Measurements from ENCODE around the gene TP73.

TP73 gene

DNA sequence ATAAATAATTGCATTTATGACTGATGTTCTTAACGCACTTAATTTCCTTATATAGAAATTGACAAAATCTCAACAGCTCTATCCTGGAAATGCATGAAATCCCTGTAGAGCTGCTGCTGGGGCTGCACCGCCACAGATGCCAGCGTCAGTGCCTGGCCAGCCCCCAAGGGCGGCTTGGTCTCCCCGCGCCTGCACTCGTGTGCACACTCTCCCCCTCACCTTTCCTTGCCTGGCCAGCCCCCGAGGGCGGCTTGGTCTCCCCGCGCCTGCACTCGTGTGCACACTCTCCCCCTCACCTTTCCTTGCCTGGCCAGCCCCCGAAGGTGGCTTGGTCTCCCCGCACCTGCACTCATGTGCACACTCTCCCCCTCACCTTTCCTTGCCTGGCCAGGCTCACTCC, 16.2 kb upstream of the TP73 start:
- DNase-seq = no peak

DNA sequence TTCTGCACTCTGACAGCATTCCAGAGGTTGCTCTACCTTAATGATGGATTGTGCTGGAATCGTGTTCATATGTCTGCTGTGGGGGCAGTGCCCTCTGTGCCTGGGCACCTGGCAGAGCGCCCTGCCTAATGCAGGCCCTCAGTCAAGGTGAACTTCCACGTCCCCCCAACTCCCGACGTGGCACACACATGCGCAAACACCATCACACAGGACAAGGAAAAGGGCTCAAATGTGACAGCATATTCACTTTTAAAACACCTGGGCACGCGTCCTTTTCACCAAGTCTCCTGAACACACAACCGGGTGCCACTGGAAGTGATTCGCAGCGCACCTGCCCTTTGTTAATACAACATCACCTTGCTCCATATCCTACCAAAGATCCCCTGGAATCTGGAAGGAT, 15.8 kb upstream of the TP73 start:
- no peak for DNase-seq

DNA sequence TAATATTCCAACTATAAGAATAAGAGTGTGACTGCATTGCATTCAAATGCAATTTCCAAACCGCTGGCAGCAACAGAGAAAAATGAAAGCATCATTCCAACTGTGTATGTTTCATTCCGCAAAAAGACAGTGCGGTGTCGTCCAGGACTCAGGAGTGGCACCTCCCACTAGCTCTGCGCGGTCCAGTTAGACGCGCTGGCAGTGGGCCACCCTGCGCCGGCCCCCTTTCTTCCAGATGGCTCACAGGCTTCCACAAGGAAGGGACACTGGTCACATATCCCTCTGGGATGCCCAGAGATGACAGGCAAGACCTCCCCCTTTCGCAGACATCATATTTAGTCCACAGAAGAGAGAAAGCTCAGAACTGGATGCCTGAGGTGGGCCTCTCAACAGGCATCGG, 14.3 kb upstream of the TP73 start:
- DNase-seq = no peak

DNA sequence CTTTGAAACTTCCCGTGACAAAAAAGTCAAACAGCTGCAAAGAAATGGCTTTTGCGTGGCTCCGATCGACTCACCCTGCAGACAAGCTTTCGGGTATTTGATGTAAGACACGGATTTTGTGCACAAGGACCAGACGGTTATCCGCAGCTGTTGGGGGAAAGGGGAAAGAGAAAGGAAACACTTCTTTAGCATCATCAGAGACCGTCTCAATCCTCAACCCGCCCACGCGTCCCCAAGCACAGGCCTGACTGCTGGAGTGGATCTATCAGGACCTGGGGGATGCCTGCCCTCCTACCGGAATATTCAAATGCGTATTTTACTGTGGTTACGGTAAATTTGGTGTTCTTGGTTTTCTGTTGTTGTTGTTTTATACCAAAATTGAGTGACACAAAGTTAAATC, 13.6 kb upstream of the TP73 start:
- no peak for DNase-seq

DNA sequence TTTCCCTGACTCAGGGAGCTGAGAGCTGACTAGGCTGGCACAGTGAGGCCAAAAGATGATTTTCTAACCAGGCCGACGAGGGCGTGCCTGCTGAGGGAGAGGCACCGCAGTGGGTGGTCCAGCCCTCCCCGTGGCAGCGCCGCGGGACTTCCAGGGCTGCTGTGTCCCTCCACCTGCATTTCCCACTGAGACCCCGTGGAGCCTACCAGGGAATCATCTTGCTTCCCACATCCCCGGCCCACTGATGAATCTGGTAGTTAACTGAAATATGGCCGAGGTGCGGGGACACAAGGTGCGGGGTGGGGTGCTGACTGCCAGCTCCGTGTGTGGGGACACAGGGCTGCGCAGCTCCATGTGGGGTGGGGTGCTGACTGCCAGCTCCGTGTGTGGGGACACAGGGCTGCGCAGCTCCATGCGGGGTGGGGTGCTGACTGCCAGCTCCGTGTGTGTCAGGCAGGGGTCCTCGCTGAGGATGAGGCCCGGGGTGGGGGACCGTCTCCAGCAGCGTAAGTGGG, 12.9 kb upstream of the TP73 start:
- DNase-seq = no peak

DNA sequence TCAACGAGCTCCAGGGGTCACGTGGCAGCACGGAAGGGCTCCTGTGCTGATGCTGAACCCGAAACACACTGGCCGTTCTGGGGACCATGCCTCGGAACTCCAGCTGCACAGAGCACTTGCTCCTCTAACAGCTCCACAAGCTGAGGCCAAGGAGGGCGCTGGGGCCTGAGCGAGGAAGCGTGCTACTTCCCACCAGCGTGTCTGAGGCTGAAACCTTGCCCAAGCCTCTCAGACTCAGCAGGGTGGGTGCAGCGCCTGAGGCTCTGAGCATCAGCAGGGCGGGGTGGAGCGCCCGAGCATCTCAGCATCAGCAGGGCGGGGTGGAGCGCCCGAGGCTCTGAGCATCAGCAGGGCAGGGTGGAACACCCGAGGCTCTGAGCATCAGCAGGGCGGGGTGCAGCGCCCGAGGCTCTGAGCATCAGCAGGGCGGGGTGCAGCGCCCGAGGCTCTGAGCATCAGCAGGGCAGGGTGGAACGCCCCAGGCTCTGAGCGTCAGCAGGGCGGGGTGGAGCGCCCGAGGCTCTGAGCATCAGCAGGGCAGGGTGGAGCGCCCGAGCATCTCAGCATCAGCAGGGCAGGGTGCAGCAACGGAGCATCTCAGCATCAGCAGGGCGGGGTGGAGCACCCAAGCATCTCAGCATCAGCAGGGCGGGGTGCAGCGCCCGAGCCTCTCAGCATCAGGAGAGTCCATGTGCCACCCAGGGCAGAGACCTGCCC, 12.0 kb upstream of the TP73 start:
- no peak for DNase-seq

DNA sequence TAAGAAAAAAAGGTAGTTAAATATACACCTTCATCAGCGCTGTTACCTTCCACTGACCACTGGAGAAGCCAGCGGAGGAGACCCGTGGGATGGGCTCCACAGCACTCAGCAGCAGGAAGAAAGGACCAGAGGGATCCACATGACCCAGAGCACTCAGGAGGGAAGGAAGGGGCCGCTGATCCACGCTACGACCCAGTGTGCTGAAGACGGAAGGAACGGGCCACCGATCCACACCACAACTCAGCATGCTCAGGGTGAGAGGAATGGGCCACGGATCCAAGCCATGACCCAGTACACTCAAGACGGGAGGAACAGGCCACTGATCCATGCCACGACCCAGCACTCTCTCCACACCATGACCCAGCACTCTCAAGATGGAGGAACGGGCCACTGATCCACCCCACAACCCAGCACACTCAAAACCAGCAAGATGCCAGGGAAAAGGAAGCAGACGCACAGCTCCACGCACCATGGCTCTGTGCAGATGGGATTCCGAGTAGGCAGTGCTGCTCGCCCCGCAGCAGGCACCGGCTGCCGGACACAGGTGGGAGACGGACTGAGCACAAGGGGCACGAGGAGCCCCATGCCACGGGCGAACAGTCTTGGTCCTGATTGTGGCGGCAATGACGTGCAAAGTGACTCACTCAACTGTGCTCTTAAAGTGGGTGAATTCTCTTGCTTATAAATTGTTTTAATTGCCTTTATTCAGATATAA, 11.1 kb upstream of the TP73 start:
- no peak for DNase-seq

DNA sequence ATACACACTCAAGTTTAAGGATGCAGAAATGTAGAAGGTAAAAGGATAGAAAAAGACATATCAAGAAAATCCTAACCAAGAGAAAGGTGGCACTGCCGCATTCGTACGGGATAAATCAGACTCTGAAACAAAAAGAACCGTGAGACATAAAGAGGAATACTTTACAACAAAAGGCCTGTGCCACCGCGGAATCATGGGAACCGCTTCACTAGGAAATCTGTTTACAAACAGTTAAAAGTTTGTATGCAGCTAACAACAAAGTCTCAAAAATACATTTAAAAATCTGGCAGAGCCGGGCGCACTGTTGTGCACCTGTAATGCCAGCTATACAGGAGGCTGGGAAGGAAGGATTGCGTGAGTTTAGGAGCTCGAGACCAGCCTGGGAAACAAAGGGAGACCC, 10.5 kb upstream of the TP73 start:
- no peak for DNase-seq

DNA sequence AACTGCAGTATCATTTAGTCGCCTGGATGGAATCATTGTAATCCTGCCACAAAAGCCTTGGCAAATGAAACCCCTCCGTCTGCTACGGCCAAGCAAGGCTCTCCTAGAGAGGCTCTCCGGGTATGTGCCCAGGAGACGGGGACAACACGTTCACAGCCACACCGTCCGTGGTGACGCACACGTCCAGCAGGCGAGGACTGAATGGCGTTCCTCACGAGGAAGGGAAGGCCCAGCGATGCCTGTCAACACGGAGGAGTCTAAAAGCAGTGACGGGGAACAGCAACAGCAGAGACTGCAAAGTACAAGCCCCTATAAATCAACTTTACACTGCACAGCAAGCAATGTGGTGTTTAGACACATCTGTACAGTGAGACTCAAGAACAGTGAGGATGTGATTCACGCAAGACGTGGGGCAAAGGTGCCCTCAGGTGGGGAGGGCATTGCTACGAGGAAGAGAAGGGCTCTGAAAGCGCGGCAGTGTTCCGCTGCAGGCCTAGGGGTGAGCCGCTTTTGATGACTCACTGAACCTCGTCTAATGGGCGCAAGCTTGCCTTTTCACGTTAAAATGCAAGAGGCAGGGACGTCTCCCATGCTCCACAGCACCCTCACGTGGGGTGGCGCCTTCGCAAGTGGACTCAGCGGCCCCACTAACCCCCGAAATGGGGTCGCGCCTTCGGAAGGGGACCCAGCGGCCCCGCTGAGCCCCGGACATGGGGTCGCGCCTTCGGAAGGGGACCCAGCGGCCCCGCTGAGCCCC, 9.2 kb upstream of the TP73 start:
- no peak for DNase-seq

DNA sequence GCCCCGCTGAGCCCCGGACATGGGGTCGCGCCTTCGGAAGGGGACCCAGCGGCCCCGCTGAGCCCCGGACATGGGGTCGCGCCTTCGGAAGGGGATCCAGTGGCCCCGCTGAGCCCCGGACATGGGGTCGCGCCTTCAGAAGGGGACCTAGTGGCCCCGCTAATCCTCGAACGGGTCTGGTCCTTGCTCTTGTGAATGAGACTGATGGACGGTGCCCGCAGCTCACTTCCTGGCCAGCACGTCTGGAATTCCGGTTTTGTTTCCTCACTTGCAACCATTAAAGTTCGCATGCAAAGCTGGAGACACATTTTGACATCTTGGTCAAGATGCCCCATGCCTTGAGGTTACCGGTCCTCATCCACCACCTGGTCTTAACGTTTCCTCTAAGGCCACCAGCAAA, 8.0 kb upstream of the TP73 start:
- no peak for DNase-seq

DNA sequence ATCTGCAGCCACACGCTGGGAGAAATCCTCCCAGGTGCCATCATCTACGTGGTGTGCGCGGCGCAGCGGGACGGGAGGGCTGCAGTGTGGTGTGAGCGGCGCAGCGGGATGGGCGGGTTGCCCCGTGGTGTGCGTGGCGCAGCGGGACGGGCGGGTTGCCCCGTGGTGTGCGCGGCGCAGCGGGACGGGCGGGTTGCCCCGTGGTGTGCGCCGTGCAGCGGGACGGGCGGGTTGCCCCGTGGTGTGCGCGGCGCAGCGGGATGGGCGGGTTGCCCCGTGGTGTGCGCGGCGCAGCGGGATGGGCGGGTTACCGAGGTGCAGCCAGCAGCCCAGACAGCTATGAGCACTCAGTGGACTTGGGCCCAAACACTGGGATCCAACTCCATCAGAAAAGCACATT, 7.1 kb upstream of the TP73 start:
- DNase-seq = no peak

DNA sequence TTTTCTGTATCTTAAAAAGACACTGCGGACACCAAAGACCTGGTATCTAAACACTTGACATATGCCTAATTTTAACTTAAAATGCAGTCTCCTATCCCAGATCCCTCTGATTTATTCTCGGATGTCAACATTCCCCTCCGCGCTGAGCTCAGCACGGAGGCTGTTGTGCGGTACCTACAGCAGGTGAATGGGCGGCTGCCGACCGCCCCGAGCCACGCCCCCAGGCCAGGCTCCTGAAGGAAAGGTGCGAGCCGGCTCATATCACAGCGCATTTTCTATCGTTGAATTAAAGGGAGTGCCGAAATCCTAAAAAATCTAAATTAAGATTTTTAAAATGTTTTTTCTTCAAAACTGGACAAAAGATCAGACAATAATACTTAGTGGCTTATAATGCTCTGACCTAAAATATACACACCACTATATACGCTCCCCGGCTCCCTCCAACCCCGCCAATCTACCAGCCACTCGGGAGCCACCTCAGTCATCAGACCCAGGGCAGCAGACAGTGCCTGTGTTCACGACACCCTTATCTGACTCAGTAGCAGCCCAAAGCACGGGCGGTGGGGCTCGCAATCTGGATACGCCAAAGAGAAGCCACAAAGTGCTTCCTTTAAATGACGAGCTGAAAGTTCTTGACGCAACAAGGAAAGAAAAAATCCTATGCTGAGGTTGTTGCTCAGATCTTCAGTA, 6.5 kb upstream of the TP73 start:
- DNase-seq = no peak

DNA sequence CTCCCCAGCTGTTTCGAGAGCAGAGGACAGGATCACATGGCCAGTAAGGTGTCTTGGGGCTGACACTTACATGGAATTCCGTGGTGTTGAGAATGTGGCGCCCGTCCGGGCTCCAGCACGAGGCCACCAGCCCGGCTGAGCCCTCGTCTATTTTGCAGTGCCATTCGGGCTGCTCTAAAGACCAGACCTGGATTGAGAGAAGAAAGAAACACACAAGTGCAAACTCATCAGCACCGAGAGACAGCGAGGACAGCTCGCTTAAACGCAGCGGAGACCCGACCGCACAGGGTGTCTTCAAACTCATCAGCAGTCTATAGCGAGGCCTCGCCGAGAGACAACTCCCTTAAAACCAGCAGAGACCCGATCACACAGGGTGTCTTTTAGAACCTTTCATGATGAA, 5.7 kb upstream of the TP73 start:
- DNase-seq = no peak

DNA sequence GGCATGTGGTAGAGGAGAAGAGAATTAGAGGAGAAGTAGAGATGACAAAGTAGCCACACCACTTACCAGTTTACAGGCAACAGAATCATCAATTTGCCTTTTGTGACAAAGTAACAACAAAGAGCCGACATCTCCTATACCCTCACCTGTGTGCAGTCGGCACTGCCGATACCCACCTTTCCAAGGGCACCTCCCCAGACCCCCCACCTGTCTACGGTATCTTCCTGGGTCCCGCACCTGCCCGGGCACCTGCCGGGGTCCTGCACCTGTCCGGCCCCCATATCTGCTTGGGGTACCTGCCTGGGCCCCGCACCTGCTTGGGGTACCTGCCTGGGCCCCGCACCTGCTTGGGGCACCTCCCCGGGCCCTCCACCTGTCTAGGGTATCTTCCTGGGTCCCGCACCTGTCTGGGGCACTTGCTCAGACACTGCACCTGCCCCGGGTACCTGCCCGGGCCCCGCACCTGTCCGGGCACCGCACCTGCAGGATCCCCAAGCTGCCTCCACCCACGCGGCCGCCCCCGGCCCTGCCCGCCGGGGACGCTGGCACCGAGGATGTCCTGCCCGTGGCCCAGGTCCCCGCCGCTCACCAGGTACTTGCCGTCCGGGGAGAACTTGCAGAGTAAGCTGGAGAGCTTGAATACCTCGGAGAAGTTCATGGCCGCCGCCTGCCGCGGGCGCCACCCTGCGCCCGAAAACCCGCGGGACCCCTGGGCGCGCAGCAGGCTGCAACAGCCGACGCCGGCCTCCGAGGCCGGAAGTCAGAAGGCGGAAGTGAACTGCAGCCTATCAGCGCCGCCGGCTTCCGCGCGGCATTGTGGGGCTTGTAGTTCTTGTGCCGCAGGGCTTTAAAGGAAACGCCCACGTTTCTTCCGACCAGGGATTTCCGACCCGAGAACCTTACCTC, 2.7 kb upstream of the TP73 start, which contains the start of gene WRAP73:
Gene WRAP73 (minus strand): TSS at position 762 of the 906 bp plus-strand sequence. CDS start 104 bp downstream, at position 658.
- peak; percentile 34 to 53 for DNase-seq

DNA sequence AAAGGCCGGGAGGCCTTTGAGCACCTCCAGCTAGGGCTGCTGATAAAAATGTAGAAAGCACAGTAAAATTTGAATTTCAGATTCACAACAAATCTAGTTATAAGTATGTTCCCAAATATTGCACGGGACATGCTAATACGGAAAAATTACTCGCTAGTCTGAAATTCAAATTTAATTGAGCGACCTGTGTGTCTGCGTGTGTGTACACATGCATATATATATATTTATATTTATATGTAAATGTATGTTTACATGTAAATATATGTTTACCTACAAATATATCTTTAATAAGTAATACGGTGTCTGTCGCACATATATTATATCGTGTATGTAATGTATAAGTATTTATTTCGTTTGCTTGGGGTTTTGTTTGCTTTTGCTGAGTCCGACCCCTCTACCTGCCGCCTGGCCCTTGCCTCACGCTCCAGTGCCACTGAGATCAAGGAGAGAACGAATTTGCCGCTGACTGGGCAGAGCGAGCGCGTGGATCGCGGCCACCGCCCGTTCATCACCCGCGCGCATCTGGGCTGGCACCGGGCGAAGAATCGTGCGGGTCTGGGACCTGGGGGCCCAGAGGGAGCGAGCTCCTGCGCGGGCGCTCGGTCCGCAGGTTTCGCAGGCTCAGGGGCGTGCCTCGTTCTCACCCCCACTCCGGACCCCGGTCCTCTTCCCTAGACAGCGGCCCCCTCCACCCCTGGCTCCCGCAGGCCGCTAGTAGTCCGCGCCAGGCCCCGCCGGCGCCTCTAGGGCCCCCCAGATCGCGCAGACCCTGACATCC, 1.9 kb upstream of the TP73 start:
- no peak for DNase-seq

DNA sequence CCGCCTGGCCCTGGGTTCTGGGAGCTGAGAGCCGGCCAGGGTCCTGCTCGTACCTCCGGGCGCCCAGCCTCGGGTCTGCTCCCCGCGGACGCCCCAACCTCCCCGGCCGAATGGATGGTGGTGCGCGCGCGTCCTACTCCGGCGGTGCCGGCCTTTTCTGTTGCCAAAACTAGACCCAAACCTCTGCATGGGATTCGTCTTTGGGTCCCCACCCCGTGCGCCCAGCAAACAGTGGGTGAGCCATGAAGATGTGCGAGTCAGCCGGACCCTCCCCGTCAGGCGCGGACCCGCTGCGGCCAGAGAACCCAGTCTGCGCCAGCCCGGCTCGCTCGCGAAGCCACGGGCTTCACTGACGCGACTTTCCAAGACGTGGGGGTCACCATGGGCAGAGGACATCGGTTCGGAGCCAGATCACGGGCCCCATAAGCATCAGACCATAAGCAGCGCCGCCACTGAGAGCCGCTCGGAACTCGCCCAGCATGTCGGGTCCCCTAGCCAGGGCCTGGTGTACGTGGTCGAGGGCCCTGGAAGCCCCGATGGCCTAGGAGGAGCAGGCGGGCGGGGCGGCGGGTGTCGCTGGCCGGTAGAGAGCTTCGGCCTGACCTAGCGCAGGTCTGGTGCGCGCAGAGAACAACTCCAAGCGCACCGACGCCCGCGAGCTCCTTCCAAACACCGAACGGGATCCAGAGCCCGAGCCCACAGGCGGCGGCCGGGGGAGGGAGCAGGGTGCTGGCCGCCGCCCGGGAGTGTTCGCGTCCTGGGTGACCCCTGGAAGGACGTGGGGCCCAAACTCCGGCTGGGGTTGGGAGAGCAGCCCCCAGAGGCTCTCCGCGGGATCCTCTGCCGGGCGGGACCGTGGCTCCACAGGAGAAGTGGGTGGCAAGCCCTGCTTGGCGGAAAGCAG, 1.0 kb upstream of the TP73 start:
- no peak for DNase-seq

DNA sequence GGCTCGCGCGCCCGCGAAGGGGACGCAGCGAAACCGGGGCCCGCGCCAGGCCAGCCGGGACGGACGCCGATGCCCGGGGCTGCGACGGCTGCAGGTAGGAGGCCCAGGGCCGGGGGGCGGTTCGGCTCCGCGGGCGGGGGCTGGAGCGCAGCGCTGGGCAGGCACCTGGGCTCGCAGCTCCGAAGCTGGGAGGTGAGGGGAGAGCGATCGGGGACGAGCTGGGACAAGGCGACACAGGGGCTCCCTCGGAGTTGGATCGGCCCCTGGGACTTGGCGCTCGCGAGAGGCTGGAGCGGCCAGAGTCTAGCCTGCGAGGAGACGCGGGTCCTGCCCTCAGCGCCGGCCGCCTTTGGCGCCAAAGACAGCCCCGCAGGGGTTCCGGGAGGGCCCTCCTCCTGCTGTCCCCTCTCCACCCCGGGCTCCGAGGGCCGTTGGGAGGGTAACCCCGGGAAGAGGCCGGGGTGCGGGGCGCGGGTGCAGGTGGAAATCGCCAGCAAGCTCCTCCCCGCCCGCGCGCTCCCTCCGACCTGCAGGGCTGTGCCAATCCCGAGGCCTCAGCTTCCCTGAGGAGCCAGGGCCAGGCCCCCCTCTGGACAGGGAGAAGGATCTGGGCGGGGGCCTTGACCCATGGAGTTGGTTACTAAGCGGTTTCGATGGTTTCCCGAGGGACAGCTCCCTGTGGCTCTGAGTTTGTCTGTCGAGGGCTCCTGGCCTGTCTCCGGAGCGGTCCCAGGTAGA, 401 bp downstream of the TP73 start:
- DNase-seq = no peak

DNA sequence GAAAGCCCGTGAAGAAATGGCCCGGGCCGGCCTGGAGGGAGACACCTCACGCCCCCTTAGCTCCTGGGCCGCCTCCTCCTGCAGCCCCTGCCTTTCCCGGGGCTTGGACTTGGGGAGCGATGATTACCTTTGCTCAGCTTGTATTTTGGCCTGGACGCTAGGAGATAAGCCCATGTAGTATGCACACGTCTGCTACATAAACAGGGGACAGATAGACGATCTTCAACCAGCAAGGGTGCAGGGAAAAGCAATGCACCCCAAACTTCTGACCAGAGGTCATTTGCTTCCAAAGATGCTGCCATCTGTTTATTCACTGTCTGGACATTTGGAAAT, 936 bp downstream of the TP73 start:
- no peak for DNase-seq

DNA sequence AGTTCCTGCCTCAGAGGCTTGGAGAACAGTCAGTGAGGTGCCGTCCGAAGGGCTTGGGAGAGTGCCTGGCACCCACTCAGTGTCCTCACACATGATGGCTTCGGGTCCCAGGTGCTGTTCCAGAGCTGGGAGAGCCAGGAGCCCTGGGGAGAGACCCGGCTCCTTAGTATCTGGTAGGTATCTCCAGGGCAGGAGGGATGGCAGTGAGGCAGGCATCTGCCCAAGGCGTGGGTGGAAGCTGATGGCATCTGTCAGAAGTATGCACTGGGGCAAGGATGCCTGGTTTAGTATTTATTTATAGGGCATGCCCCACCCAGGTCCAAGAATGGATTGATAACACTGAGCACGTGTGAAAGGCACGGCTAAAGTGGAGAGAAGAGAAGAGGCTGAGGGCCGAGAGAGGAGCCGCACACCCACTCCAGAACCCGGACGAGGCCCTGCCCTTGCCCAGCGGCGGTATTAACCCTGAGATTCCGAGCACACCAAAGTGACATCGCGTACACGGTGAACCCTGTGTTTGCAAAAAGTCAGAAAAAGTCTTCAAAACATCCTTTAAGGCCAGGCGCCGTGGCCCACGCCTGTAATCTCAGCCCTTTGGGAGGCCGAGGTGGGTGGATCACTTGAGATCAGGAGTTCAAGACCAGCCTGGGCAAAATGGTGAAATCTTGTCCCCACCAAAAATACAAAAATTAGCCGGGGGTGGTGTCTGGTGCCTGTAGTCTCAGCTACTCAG, 2.4 kb downstream of the TP73 start:
- no peak for DNase-seq

Measured in NCI-H187 (cell line).